ENCODE results near the gene MRPS26. TPM values are rescaled to one million over a fixed set of nuclear protein-coding genes. Genes with fewer than 3 reads are reported as not detected.

MRPS26 gene
- total and polyA plus RNA-seq, 2 of the 13 experiments (the other 11 are each of a cell fraction or from before 2014, with no cell fraction given): 89.8 to 187 TPM

DNA sequence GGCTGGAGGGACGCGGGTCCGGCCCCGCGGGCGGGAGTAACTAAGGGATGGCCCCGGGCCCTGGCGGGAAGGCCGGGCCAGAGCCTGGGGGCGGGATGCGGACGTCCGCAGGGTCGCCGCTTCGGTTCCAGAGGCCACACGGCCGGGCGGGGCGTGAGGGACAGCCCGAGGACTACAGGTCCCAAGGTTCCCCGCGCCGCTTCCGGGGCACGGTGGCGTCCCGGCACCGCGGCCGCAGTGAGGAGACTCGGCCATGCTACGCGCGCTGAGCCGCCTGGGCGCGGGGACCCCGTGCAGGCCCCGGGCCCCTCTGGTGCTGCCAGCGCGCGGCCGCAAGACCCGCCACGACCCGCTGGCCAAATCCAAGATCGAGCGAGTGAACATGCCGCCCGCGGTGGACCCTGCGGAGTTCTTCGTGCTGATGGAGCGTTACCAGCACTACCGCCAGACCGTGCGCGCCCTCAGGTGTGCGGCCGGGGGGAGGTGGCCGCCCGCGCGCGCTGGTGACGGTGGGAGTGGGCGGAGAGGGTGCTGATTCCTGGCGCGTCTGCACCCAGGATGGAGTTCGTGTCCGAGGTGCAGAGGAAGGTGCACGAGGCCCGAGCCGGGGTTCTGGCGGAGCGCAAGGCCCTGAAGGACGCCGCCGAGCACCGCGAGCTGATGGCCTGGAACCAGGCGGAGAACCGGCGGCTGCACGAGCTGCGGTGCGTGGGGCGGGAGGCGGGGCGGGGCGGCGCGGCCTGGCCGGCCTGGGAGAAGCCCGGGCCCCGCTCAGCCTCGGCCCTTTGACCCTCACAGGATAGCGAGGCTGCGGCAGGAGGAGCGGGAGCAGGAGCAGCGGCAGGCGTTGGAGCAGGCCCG is at the start of gene MRPS26 (continued):
- TF ChIP-seq, protein P1, sequence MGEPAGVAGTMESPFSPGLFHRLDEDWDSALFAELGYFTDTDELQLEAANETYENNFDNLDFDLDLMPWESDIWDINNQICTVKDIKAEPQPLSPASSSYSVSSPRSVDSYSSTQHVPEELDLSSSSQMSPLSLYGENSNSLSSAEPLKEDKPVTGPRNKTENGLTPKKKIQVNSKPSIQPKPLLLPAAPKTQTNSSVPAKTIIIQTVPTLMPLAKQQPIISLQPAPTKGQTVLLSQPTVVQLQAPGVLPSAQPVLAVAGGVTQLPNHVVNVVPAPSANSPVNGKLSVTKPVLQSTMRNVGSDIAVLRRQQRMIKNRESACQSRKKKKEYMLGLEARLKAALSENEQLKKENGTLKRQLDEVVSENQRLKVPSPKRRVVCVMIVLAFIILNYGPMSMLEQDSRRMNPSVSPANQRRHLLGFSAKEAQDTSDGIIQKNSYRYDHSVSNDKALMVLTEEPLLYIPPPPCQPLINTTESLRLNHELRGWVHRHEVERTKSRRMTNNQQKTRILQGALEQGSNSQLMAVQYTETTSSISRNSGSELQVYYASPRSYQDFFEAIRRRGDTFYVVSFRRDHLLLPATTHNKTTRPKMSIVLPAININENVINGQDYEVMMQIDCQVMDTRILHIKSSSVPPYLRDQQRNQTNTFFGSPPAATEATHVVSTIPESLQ (CRISPR knock-in tag; conservative IDR thresholded peaks at IDR 0.05): 0 out of 2 replicates have a peak, but pooled peaks have one; percentile 46
- 0 out of 2 replicates have a peak, but pooled peaks have one; percentile 59 for TF ChIP-seq MAFG (CRISPR knock-in tag; IDR thresholded peaks at IDR 0.05)
- TF ChIP-seq ZNF556 (CRISPR knock-in tag; IDR thresholded peaks at IDR 0.05; ENCODE audit: borderline replicate concordance): peak; percentile 96
- TF ChIP-seq PRPF4 (IDR thresholded peaks at IDR 0.05; ENCODE audit: low read depth, low read length, poor library complexity, severe bottlenecking): no peak
- no peak for TF ChIP-seq ZNF317 (CRISPR knock-in tag; IDR thresholded peaks at IDR 0.05)
- peak; percentile 70 for TF ChIP-seq ZNF263 (CRISPR knock-in tag; IDR thresholded peaks at IDR 0.05)
- TF ChIP-seq ZIK1 (CRISPR knock-in tag; IDR thresholded peaks at IDR 0.05; ENCODE audit: borderline replicate concordance, low read depth): peak; percentile 67; the same call in 1 of the 2 replicates
- peak; percentile 88 for TF ChIP-seq MED1 (CRISPR knock-in tag; IDR thresholded peaks at IDR 0.05)
- peak; percentile 59 for TF ChIP-seq PITX1 (CRISPR knock-in tag; IDR thresholded peaks at IDR 0.05)
- TF ChIP-seq SNRNP70 (IDR thresholded peaks at IDR 0.05; ENCODE audit: low read depth, low read length): peak; percentile 25; the same call in 1 of the 2 replicates
- TF ChIP-seq ZNF773 (CRISPR knock-in tag; IDR thresholded peaks at IDR 0.05; ENCODE audit: borderline replicate concordance): no peak; the same call in 1 of the 2 replicates
- TF ChIP-seq NFIC (IDR thresholded peaks at IDR 0.05; ENCODE audit: low read length): no peak
- TF ChIP-seq, protein P2, sequence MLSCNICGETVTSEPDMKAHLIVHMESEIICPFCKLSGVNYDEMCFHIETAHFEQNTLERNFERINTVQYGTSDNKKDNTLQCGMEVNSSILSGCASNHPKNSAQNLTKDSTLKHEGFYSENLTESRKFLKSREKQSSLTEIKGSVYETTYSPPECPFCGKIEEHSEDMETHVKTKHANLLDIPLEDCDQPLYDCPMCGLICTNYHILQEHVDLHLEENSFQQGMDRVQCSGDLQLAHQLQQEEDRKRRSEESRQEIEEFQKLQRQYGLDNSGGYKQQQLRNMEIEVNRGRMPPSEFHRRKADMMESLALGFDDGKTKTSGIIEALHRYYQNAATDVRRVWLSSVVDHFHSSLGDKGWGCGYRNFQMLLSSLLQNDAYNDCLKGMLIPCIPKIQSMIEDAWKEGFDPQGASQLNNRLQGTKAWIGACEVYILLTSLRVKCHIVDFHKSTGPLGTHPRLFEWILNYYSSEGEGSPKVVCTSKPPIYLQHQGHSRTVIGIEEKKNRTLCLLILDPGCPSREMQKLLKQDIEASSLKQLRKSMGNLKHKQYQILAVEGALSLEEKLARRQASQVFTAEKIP (CRISPR knock-in tag; IDR thresholded peaks at IDR 0.05; ENCODE audit: borderline replicate concordance): no peak
- TF ChIP-seq, protein P3, sequence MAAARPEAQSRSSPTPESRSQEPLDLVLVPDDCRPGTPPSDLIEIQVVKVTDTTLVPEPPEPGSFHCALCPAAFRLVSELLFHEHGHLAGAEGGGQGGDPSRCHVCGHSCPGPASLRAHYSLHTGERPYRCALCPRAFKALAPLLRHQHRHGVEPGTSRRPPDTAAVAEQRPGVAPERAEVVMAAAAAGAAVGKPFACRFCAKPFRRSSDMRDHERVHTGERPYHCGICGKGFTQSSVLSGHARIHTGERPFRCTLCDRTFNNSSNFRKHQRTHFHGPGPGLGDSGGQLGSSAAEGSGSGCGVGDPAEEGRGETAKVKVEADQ (CRISPR knock-in tag; IDR thresholded peaks at IDR 0.05; ENCODE audit: borderline replicate concordance): peak; percentile 95
- TF ChIP-seq DPF2 (CRISPR knock-in tag; IDR thresholded peaks at IDR 0.05; ENCODE audit: borderline replicate concordance, low read depth): no peak
- no peak for TF ChIP-seq CHCHD3 (CRISPR knock-in tag; IDR thresholded peaks at IDR 0.05)
- TF ChIP-seq MATR3 (CRISPR knock-in tag; IDR thresholded peaks at IDR 0.05): peak; percentile 4; the same call in 1 of the 2 replicates
- peak; percentile 85 for TF ChIP-seq PHF21A (CRISPR knock-in tag; IDR thresholded peaks at IDR 0.05)
- TF ChIP-seq ZNF326 (CRISPR knock-in tag; IDR thresholded peaks at IDR 0.05; ENCODE audit: borderline replicate concordance): peak; percentile 71; the same call in 1 of the 2 replicates
- peak; percentile 100 for TF ChIP-seq YEATS4 (CRISPR knock-in tag; IDR thresholded peaks at IDR 0.05; ENCODE audit: borderline replicate concordance)
- TF ChIP-seq ZNF614 (CRISPR knock-in tag; IDR thresholded peaks at IDR 0.05; ENCODE audit: borderline replicate concordance): peak; percentile 90; the same call in 1 of the 2 replicates
- no peak; the same call in none of the 2 replicates for TF ChIP-seq ZNF549 (CRISPR knock-in tag; IDR thresholded peaks at IDR 0.05)
- no peak for TF ChIP-seq ADNP (CRISPR knock-in tag; IDR thresholded peaks at IDR 0.05)
- peak; percentile 98 for TF ChIP-seq ZNF619 (CRISPR knock-in tag; IDR thresholded peaks at IDR 0.05)
